Epithelial cell of proximal tubule (primary cell): ENCODE measurements around the gene PDE3A. TPM values are rescaled to one million over a fixed set of nuclear protein-coding genes. Genes with fewer than 3 reads are reported as not detected.

Experiments used
- DNase-seq: peaks from one replicate; pipeline ENCODE4 v3.0.0-alpha.2; 2011; ENCODE audit warnings: low read depth
- H3K4me3 ChIP-seq: 2 replicates; pipeline ENCODE4 v1.5.1; 2011; ENCODE audit warnings: low read depth, mild to moderate bottlenecking, low read length
- total RNA-seq: library from RNA; depleted of rRNA; stranded (reverse); fragments of >200 nt; gene quantifications from 2 replicates; pipeline ENCODE4 v1.2.3, GENCODE V29; 2015
- TF ChIP-seq, protein P1 (sequence below): conservative IDR thresholded peaks from 2 replicates; pipeline ENCODE4 v1.5.1; 2012; ENCODE audit warnings: low read depth, mild to moderate bottlenecking, low read length

PDE3A gene
- total RNA-seq, 1 donor from 2014 or later = 1.6 TPM

DNA sequence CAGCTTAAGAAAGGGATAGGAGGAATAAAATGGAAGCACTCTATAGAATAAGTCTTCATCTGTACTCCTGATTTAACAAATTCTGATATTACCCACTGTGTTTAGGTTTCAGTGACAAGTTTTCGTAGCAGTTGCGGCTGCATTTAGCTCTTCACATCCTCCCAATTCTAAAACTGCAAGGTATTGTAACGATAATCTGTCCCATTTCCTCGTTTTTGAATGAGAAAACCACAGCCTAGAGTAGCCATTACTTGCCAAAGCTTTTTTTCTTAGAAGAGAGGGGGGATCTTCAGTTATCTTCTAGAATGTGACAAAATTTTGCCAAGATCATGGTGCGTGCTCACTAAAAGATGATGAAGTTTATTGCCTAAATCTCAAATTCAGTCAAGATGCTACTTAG, 155.8 kb downstream of the PDE3A start:
- no peak overlapping the region for H3K4me3 ChIP-seq
- TF ChIP-seq, protein P1, sequence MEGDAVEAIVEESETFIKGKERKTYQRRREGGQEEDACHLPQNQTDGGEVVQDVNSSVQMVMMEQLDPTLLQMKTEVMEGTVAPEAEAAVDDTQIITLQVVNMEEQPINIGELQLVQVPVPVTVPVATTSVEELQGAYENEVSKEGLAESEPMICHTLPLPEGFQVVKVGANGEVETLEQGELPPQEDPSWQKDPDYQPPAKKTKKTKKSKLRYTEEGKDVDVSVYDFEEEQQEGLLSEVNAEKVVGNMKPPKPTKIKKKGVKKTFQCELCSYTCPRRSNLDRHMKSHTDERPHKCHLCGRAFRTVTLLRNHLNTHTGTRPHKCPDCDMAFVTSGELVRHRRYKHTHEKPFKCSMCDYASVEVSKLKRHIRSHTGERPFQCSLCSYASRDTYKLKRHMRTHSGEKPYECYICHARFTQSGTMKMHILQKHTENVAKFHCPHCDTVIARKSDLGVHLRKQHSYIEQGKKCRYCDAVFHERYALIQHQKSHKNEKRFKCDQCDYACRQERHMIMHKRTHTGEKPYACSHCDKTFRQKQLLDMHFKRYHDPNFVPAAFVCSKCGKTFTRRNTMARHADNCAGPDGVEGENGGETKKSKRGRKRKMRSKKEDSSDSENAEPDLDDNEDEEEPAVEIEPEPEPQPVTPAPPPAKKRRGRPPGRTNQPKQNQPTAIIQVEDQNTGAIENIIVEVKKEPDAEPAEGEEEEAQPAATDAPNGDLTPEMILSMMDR = no peak

DNA sequence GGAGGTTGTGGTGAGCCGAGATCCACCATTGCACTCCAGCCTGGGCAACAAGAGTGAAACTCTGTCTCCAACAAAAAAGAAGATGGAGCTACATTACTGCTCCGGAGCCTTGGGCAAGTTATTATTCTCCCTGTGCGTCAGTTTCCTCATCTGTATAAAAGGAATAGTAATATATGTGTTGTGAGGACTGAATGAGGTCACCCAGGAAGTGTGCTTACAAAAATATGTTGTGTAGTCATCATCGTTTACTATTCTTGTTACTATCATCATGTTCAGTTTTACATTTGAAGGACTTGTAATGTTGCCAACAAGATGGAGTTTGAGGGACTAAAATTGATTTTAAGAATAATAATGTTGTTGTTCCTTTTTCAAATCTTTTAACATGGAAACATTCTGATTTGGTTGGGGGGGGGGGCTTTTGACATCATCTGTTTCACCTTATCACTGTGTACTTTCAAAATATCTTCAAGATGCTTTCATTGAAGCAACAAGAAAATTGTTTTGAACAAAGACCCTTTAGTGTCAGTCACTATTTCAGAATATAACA, 156.8 kb downstream of the PDE3A start:
- DNase-seq = no peak
- TF ChIP-seq, protein P1 = no peak
- H3K4me3 ChIP-seq = no peak overlapping the region

More for the DNA sequence above, 155.8 kb downstream of the PDE3A start:
- DNase-seq = no peak

DNA sequence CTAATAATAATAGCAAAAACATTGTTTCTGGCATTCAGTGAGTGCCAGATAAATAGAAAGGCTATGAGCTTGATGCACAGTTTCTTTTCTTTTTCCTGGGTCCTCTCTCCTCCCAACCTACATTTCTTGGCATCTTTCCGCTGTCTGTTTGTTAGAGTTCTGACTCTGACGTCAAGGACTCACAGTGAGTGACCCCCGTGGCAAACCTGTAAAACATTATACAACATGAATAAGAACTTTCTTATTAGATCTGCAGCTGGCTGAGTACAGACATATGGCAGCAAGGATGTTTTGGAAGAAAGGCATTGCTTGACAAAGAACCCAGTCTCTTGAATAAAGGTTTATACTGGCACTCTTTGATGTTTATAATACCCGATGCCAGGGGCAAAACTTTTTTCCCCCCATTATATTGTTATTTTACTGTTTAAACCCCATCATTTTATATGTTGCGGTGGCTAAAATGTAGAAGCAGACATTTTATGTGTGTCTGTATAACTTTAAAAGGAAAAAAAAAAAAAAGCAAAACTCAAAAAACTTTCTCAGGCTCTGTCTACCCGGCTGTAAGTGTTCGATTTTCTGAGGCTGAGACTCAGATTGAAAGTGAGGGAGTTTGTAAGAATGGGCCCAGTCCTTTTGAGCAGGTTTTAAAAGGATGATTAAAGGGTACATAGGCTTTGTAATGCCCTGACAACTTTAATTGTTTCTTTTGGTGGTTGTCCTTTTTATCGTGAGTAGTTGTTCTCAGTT, 159.3 kb downstream of the PDE3A start:
- TF ChIP-seq, protein P1 = no peak
- H3K4me3 ChIP-seq = no peak overlapping the region
- peak; percentile 25 for DNase-seq

DNA sequence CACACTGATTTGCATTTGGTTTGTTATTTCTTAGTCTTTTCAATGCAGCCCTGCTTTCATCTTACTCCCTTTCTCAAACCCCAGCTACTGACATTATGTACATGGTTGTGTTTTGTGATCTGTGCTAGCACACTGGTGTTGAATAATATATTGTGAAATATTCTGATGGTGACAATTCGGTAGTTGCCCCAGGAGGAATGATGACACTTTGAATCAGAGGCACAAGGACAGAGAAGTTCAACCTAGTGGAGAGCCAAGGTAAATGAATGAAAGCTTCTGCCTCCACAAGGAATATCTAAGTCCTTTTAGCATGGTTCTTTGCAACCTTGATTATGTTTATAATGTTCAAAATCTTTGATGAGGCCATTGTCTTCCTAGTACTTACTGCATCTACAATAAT, 159.9 kb downstream of the PDE3A start:
- TF ChIP-seq, protein P1 = no peak
- no peak overlapping the region for H3K4me3 ChIP-seq
- DNase-seq = no peak

DNA sequence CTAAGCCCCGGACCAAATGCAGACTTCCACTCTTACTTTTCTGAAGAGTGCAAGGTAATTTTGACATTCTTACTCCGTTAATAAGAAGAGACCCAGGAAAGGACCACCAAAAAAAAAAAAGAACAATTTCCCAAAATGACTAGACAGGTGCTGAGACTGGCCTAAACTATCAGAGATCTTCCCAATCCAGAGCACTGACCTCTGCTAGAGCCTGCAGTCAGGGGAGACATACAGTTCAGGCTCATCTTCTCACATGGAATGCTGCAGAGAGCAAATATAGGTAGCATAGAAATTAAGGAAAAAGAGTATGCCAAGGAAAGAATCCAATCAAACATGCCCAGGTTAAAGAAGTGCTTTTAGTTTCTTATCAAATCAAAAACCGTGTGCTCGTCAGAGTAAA, 177.9 kb downstream of the PDE3A start:
- no peak overlapping the region for H3K4me3 ChIP-seq
- TF ChIP-seq, protein P1 = no peak
- DNase-seq = no peak

DNA sequence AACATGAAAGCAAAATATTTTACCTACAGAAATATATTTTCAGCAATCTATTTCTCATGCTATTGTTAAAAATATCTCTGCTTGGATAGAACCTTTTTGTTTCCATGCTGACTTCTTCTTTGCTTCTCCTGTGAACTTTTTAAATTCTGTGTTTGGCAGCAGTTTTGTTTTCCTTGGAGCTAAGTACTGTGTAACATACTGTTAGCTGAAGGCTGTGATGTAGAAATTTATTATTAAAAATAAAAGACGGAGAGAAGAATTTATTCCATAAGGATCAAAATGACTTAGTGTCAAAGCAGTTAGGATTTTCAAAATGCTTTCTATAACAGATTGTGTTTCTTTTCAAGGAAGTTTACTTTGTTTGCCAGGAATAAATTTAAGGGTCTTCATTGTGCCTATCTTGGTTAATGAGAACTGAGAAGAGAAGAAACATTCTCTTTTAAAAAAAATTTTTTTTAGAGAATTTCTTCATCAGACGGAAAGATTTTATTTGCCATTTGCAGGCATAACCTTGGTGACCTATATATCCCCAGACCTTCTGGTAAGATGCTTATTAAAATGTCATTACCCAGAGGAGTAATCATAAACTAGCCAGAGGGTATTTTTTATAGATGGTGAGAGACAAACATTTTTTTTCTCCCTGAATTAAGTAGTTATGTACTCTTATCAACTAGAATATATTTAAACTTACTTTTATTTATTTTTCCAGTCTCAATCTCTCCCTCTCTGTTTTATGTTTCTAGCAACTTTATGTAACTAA, 179.7 kb downstream of the PDE3A start:
- DNase-seq = no peak
- TF ChIP-seq, protein P1 = no peak
- H3K4me3 ChIP-seq = no peak overlapping the region
